Epithelial cell of proximal tubule (primary cell): Measurements from ENCODE around the gene ATP13A4. TPM values are rescaled to one million over a fixed set of nuclear protein-coding genes. Genes with fewer than 3 reads are reported as not detected.

Source experiments
- DNase-seq: peaks from one replicate; pipeline ENCODE4 v3.0.0-alpha.2; 2011; ENCODE audit warnings: low read depth
- H3K4me3 ChIP-seq: 2 replicates; pipeline ENCODE4 v1.5.1; 2011; ENCODE audit warnings: low read depth, mild to moderate bottlenecking, low read length
- CTCF ChIP-seq: conservative IDR thresholded peaks from 2 replicates; pipeline ENCODE4 v1.5.1; 2012; ENCODE audit warnings: low read depth, mild to moderate bottlenecking, low read length
- total RNA-seq: library from RNA; depleted of rRNA; stranded (reverse); fragments of >200 nt; gene quantifications from 2 replicates; pipeline ENCODE4 v1.2.3, GENCODE V29; 2015

Gene ATP13A4
- total RNA-seq = not detected in 2 replicates

- TF ChIP-seq CTCF = no peak
- H3K4me3 ChIP-seq = peak within 1 kb of the TSS; percentile 17
- peak; percentile 32 for DNase-seq
Measured at GRCh38 chr3:193554811-193555210, at the start of gene ATP13A4. TSS of gene ATP13A4 (minus strand) at chr3:193554895. CDS start at chr3:193554799, 96 bp downstream.

GRCh38 chr3:193599393-193599792 is 44.7 kb upstream of the ATP13A4 start:
- no peak overlapping the region for H3K4me3 ChIP-seq
- no peak for DNase-seq
- no peak for TF ChIP-seq CTCF

- DNase-seq = no peak
- H3K4me3 ChIP-seq = no peak overlapping the region
- TF ChIP-seq CTCF = no peak
Measured at GRCh38 chr3:193598202-193598601, 43.5 kb upstream of the ATP13A4 start.

- no peak for DNase-seq
- TF ChIP-seq CTCF = no peak
- no peak overlapping the region for H3K4me3 ChIP-seq
Measured at GRCh38 chr3:193595939-193596487, 41.3 kb upstream of the ATP13A4 start.

GRCh38 chr3:193594946-193595689 is 40.4 kb upstream of the ATP13A4 start:
- H3K4me3 ChIP-seq = no peak overlapping the region
- DNase-seq = no peak

GRCh38 chr3:193593668-193594030 is 39.0 kb upstream of the ATP13A4 start:
- DNase-seq = no peak
- no peak for TF ChIP-seq CTCF
- H3K4me3 ChIP-seq = peak overlapping the region; percentile 88

More at GRCh38 chr3:193594946-193595689, 40.4 kb upstream of the ATP13A4 start:
- TF ChIP-seq CTCF = no peak
